ENCODE measurements around the gene ATP11B. TPM values are rescaled to one million over a fixed set of nuclear protein-coding genes. Genes with fewer than 3 reads are reported as not detected.
A peak's percentile ranks its signal among the peaks of the same experiment; 100 is the strongest.

ATP11B gene
- total and polyA plus RNA-seq, 9 of the 15 experiments (the other 6 are each of a cell fraction or from before 2014, with no cell fraction given), result 11.9 to 68.7 (median 41.8) TPM

GRCh38 chr3:182948305-182948704, 155.0 kb downstream of the ATP11B start (continued):
- TF ChIP-seq GATA2 (CRISPR knock-in tag; IDR thresholded peaks at IDR 0.05), result no peak
- peak; percentile 8; the same call in 1 of the 2 replicates for TF ChIP-seq REST (IDR thresholded peaks at IDR 0.05; ENCODE audit: borderline replicate concordance)
- TF ChIP-seq REST (CRISPR knock-in tag; IDR thresholded peaks at IDR 0.05; ENCODE audit: low read depth), result no peak
- peak in 1 of 2 experiments; percentile 74; a peak in 1 of 4 replicates for TF ChIP-seq FOXK2 (conservative IDR thresholded peaks at IDR 0.05 in 1 of 2, IDR thresholded peaks at IDR 0.05 in 1 of 2; ENCODE audit: low read depth in 2 of 2)
- no peak for TF ChIP-seq ZNF445 (CRISPR knock-in tag; IDR thresholded peaks at IDR 0.05; ENCODE audit: low read depth)
- TF ChIP-seq HCFC1 (IDR thresholded peaks at IDR 0.05; ENCODE audit: low read depth, low read length), result no peak
- no peak for TF ChIP-seq MTA1 (IDR thresholded peaks at IDR 0.05; ENCODE audit: borderline replicate concordance)
- TF ChIP-seq ZBTB7A (IDR thresholded peaks at IDR 0.05; ENCODE audit: borderline replicate concordance, control insufficient read depth, low read depth, low read length), result no peak
- TF ChIP-seq ZNF586 (CRISPR knock-in tag; conservative IDR thresholded peaks at IDR 0.05), result no peak
- TF ChIP-seq, protein P1, sequence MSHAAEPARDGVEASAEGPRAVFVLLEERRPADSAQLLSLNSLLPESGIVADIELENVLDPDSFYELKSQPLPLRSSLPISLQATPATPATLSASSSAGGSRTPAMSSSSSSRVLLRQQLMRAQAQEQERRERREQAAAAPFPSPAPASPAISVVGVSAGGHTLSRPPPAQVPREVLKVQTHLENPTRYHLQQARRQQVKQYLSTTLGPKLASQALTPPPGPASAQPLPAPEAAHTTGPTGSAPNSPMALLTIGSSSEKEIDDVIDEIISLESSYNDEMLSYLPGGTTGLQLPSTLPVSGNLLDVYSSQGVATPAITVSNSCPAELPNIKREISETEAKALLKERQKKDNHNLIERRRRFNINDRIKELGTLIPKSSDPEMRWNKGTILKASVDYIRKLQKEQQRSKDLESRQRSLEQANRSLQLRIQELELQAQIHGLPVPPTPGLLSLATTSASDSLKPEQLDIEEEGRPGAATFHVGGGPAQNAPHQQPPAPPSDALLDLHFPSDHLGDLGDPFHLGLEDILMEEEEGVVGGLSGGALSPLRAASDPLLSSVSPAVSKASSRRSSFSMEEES (CRISPR knock-in tag; IDR thresholded peaks at IDR 0.05), result peak; percentile 93
- no peak for TF ChIP-seq MIER1 (IDR thresholded peaks at IDR 0.05; ENCODE audit: low read depth)
- peak; percentile 84 for TF ChIP-seq PHF20 (IDR thresholded peaks at IDR 0.05; ENCODE audit: partially characterized antibody)
- no peak for TF ChIP-seq JUNB (CRISPR knock-in tag; conservative IDR thresholded peaks at IDR 0.05)
- no peak for TF ChIP-seq EGR1 (conservative IDR thresholded peaks at IDR 0.05)
- no peak for TF ChIP-seq SOX6 (IDR thresholded peaks at IDR 0.05)
- TF ChIP-seq NCOR1 (IDR thresholded peaks at IDR 0.05), result no peak
- TF ChIP-seq CC2D1A (IDR thresholded peaks at IDR 0.05), result 0 out of 2 replicates have a peak, but pooled peaks have one; percentile 8
- TF ChIP-seq FOS (IDR thresholded peaks at IDR 0.05; ENCODE audit: extremely low read depth, insufficient read length), result no peak
- TF ChIP-seq, protein P2, sequence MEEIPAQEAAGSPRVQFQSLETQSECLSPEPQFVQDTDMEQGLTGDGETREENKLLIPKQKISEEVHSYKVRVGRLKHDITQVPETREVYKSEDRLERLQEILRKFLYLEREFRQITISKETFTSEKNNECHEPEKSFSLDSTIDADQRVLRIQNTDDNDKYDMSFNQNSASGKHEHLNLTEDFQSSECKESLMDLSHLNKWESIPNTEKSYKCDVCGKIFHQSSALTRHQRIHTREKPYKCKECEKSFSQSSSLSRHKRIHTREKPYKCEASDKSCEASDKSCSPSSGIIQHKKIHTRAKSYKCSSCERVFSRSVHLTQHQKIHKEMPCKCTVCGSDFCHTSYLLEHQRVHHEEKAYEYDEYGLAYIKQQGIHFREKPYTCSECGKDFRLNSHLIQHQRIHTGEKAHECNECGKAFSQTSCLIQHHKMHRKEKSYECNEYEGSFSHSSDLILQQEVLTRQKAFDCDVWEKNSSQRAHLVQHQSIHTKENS (CRISPR knock-in tag; IDR thresholded peaks at IDR 0.05), result no peak
